SK-N-SH (cell line): ENCODE results near the gene P2RX2. TPM values are rescaled to one million over a fixed set of nuclear protein-coding genes. Genes with fewer than 3 reads are reported as not detected.

ENCODE experiments used
- CTCF ChIA-PET: fragments of 300-600, 350-600 bp; formaldehyde crosslinking; extraction: SDS; loops from one replicate; lab custom pipeline; 2021; lab: Yijun Ruan, JAX
- POLR2A ChIA-PET: fragments of 350-600 bp; sonication (Branson Sonifier 250); formaldehyde crosslinking; extraction: SDS; loops from one replicate; lab custom pipeline; 2020; ENCODE audit warnings: antibody characterized with exemption, inconsistent platforms; lab: Yijun Ruan, JAX
- DNase-seq: peaks from one replicate; pipeline ENCODE4 v3.0.0; 2012
- H2AFZ ChIP-seq: fragments of 200-600 bp; sonication (generic); 2 replicates; pipeline ENCODE4 v1.8.1; 2016; ENCODE audit warnings: antibody characterized with exemption, mild to moderate bottlenecking, low read depth
- H3F3A ChIP-seq: fragments of 200-600 bp; sonication (generic); replicated peaks from 2 replicates; pipeline ENCODE3; 2016; ENCODE audit warnings: antibody characterized with exemption, mild to moderate bottlenecking; ENCODE audit not compliant: insufficient read depth
- H3K27ac ChIP-seq, 2 experiments: fragments of 200-500 bp in 1 of 2; fragments of 200-600 bp in 1 of 2; sonication (Bioruptor generic) in 1 of 2; sonication (generic), shearing (Covaris generic) in 1 of 2; 2 replicates each; pipeline versions ENCODE4 v1.5.1 to v1.6.1; 2014 to 2016; ENCODE audit warnings: low read depth in 2 of 2, inconsistent platforms in 1 of 2, low read length in 1 of 2, mild to moderate bottlenecking in 1 of 2, mixed read lengths in 1 of 2
- H3K27me3 ChIP-seq: fragments of 200-600 bp; sonication (generic), shearing (Covaris generic); 2 replicates; pipeline ENCODE4 v1.6.1; 2016; ENCODE audit warnings: mixed run types; ENCODE audit not compliant: insufficient read depth
- H3K36me3 ChIP-seq, 2 experiments: fragments of 200-500 bp in 1 of 2; fragments of 200-600 bp in 1 of 2; sonication (Bioruptor generic) in 1 of 2; sonication (generic) in 1 of 2; replicated peaks in 1 of 2; 2 replicates each; pipeline versions ENCODE3 to v1.5.1; 2014 to 2016; ENCODE audit warnings: low read length in 1 of 2, mild to moderate bottlenecking in 1 of 2; ENCODE audit not compliant: insufficient read depth in 2 of 2, control insufficient read depth in 1 of 2
- H3K4me1 ChIP-seq, 2 experiments: fragments of 200-500 bp in 1 of 2; fragments of 200-600 bp in 1 of 2; sonication (Bioruptor generic) in 1 of 2; sonication (generic), shearing (Covaris generic) in 1 of 2; 2 replicates each; pipeline versions ENCODE4 v1.5.1 to v1.6.1; 2014 to 2016; ENCODE audit warnings: low read depth in 1 of 2, low read length in 1 of 2, mixed run types in 1 of 2; ENCODE audit not compliant: insufficient read depth in 2 of 2, control insufficient read depth in 1 of 2
- H3K4me2 ChIP-seq: fragments of 200-600 bp; sonication (generic), shearing (Covaris generic); 2 replicates; pipeline ENCODE4 v1.6.1; 2017; ENCODE audit warnings: mixed run types
- H3K4me3 ChIP-seq, 2 experiments: fragments of 200-500 bp in 1 of 2; fragments of 200-600 bp in 1 of 2; sonication (Bioruptor generic) in 1 of 2; sonication (generic), shearing (Covaris generic) in 1 of 2; 2 replicates each; pipeline versions ENCODE4 v1.5.1 to v1.8.1; 2014 to 2016; ENCODE audit warnings: low read depth in 2 of 2, inconsistent platforms in 1 of 2, low read length in 1 of 2, mild to moderate bottlenecking in 1 of 2, mixed read lengths in 1 of 2, moderate library complexity in 1 of 2
- H3K79me2 ChIP-seq: fragments of 200-600 bp; sonication (generic); 2 replicates; pipeline ENCODE4 v1.8.1; 2017; ENCODE audit warnings: mild to moderate bottlenecking; ENCODE audit not compliant: insufficient read depth
- H3K9ac ChIP-seq: fragments of 200-600 bp; sonication (generic); 2 replicates; pipeline ENCODE4 v1.6.1; 2017; ENCODE audit warnings: mixed run types
- H3K9me2 ChIP-seq: fragments of 200-600 bp; sonication (generic); 2 replicates; pipeline ENCODE4 v1.6.1; 2017; ENCODE audit warnings: mixed run types
- H3K9me3 ChIP-seq: fragments of 200-600 bp; sonication (generic); 2 replicates; pipeline ENCODE4 v1.6.1; 2017; ENCODE audit warnings: mixed run types, mild to moderate bottlenecking, moderate library complexity
- H4K20me1 ChIP-seq: fragments of 200-600 bp; sonication (generic); 2 replicates; pipeline ENCODE4 v1.6.1; 2017; ENCODE audit warnings: mild to moderate bottlenecking, mixed run types; ENCODE audit not compliant: insufficient read depth
- ELF1 ChIP-seq: IDR thresholded peaks from 2 replicates; pipeline ENCODE4 v1.4.0; 2012
- EZH2phosphoT487 ChIP-seq: fragments of 200-600 bp; sonication (generic); IDR thresholded peaks from 2 replicates; pipeline ENCODE4 v1.6.1; 2017; ENCODE audit warnings: low read depth, mixed run types, mild to moderate bottlenecking, antibody characterized with exemption, moderate library complexity, borderline replicate concordance
- FOSL2 ChIP-seq: IDR thresholded peaks from 2 replicates; pipeline ENCODE4 v1.4.0; 2012; ENCODE audit warnings: low read depth, mild to moderate bottlenecking, moderate library complexity, borderline replicate concordance
- FOXJ3 ChIP-seq: sonication (generic); formaldehyde crosslinking; IDR thresholded peaks from 2 replicates; pipeline ENCODE4 v1.5.1; 2020; ENCODE audit warnings: mild to moderate bottlenecking, missing genetic modification reagents
- FOXM1 ChIP-seq: IDR thresholded peaks from 2 replicates; pipeline ENCODE4 v1.4.0; 2012; ENCODE audit warnings: low read depth, mild to moderate bottlenecking
- GABPA ChIP-seq: IDR thresholded peaks from 2 replicates; pipeline ENCODE4 v1.4.0; 2012; ENCODE audit warnings: low read depth, mild to moderate bottlenecking
- JUND ChIP-seq: IDR thresholded peaks from 2 replicates; pipeline ENCODE4 v1.4.0; 2012
- NRF1 ChIP-seq: IDR thresholded peaks from 2 replicates; pipeline ENCODE4 v1.6.1; 2012; ENCODE audit warnings: low read depth, mild to moderate bottlenecking, low read length
- POLR2AphosphoS5 ChIP-seq: IDR thresholded peaks from 2 replicates; pipeline ENCODE4 v1.6.1; 2012; ENCODE audit warnings: low read depth, low read length
- RXRA ChIP-seq: IDR thresholded peaks from 2 replicates; pipeline ENCODE4 v1.4.0; 2012; ENCODE audit warnings: low read depth, mild to moderate bottlenecking, borderline replicate concordance
- SIN3A ChIP-seq: IDR thresholded peaks from 2 replicates; pipeline ENCODE4 v1.6.1; 2012; ENCODE audit warnings: low read depth, mild to moderate bottlenecking, low read length, moderate library complexity, borderline replicate concordance
- SMC3 ChIP-seq: IDR thresholded peaks from 2 replicates; pipeline ENCODE4 v1.6.1; 2012; ENCODE audit warnings: low read depth, low read length, improper control_type of control experiment
- TCF12 ChIP-seq: IDR thresholded peaks from 2 replicates; pipeline ENCODE4 v1.4.0; 2012
- TEAD4 ChIP-seq: IDR thresholded peaks from 2 replicates; pipeline ENCODE4 v1.4.0; 2012; ENCODE audit warnings: mild to moderate bottlenecking, borderline replicate concordance; ENCODE audit not compliant: insufficient read depth
- WGBS: methylation state at CpG from one replicate; pipeline ENCODE4 v1.1.6; 2017; ENCODE audit warnings: low lambda C conversion rate; 5-methylcytosine and 5-hydroxymethylcytosine counted together
- polyA plus RNA-seq, 3 experiments: library from polyadenylated mRNA; depleted of rRNA; stranded (reverse); fragments of >200 nt; gene quantifications; 2 replicates each; pipeline ENCODE4 v1.2.3, GENCODE V29; 2012
- TF ChIP-seq, protein P1 (sequence below): IDR thresholded peaks from 2 replicates; pipeline ENCODE4 v1.6.1; 2012; ENCODE audit warnings: mild to moderate bottlenecking, low read depth, low read length, moderate library complexity
- TF ChIP-seq, protein P2 (sequence below): fragments of 200-600 bp; sonication (generic); IDR thresholded peaks from 2 replicates; pipeline ENCODE4 v1.6.1; 2017; ENCODE audit warnings: antibody characterized with exemption, mild to moderate bottlenecking, moderate library complexity
- TF ChIP-seq, protein P3 (sequence below): IDR thresholded peaks from 2 replicates; pipeline ENCODE4; 2012

P2RX2 gene
- polyA plus RNA-seq, 1 of the 3 experiments (the other 2 are of a cell fraction), result 0.03 TPM

DNA sequence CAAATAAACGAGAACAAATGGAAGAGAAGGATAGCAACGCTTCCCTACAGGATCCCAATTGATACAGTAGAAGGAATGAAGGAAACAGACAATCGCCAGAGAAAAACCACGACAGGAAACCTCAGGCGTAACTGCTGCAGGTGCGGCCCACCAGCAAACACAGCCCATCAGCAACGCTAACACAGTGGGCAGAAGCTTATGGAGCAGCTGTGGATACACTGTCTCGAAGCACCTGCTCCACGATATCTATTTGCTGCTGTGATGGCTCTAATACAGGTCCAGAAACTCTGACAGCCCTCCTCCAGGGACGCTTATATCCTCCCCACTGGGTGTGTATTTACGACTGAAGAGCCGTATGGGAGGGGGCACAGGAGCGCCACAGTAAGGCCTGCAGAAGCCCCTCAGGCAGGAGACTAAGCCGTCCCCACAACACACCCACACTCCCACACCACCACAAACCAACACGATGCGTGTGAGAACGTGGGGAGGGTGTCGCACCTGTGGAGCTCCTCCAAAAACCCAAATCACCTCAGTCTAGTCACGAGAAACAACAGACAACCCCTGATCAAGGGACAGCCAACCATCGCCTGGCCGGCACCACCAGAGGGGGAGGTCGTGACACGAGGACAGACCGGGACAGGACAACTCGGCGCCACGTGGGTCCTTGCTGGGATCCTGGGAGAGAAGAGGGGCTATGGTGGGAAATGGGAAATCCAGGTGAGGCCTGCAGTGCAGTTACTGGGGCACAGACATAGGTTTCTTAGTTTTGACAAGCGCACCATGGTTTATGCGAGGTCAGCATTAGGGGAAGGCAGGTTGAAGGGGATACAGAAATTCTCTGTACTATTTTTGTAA, 44.6 kb downstream of the P2RX2 start:
- WGBS, result 96% methylated on average over 27 of the region's 29 CpGs
- Histone ChIP-seq H3K27ac (no peak overlapping the region), H3K9me2 (no peaks in the 10 kb centered on the region), H3F3A (no peaks in the 10 kb centered on the region), H3K36me3 (peaks cover 14 to 69% of the 10 kb centered on the region in 2 experiments), H3K4me1 (no peaks in the 10 kb centered on the region), H3K27me3 (no peaks in the 10 kb centered on the region), H3K9me3 (no peaks in the 10 kb centered on the region), H3K9ac (no peak overlapping the region), H3K4me3 (no peak overlapping the region), H3K79me2 (no peaks in the 10 kb centered on the region), H2AFZ (no peak overlapping the region), H3K4me2 (no peak overlapping the region), H4K20me1 (no peaks in the 10 kb centered on the region)
- POLR2A ChIA-PET, result no interaction called here
- no peak for TF ChIP-seq SMC3
- TF ChIP-seq GABPA, result no peak
- no peak for TF ChIP-seq EZH2phosphoT487
- no peak for TF ChIP-seq RXRA
- no peak for TF ChIP-seq POLR2AphosphoS5
- TF ChIP-seq, protein P1, sequence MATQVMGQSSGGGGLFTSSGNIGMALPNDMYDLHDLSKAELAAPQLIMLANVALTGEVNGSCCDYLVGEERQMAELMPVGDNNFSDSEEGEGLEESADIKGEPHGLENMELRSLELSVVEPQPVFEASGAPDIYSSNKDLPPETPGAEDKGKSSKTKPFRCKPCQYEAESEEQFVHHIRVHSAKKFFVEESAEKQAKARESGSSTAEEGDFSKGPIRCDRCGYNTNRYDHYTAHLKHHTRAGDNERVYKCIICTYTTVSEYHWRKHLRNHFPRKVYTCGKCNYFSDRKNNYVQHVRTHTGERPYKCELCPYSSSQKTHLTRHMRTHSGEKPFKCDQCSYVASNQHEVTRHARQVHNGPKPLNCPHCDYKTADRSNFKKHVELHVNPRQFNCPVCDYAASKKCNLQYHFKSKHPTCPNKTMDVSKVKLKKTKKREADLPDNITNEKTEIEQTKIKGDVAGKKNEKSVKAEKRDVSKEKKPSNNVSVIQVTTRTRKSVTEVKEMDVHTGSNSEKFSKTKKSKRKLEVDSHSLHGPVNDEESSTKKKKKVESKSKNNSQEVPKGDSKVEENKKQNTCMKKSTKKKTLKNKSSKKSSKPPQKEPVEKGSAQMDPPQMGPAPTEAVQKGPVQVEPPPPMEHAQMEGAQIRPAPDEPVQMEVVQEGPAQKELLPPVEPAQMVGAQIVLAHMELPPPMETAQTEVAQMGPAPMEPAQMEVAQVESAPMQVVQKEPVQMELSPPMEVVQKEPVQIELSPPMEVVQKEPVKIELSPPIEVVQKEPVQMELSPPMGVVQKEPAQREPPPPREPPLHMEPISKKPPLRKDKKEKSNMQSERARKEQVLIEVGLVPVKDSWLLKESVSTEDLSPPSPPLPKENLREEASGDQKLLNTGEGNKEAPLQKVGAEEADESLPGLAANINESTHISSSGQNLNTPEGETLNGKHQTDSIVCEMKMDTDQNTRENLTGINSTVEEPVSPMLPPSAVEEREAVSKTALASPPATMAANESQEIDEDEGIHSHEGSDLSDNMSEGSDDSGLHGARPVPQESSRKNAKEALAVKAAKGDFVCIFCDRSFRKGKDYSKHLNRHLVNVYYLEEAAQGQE, result no peak
- no peak for TF ChIP-seq TEAD4
- TF ChIP-seq FOXM1, result no peak
- no peak for DNase-seq
- CTCF ChIA-PET, result interaction anchor here (0.7 to 1.1 kb wide), 3 partner anchors 22 to 166 kb away, joined by 3 read pairs; no protein-coding TSS in a partner anchor

DNA sequence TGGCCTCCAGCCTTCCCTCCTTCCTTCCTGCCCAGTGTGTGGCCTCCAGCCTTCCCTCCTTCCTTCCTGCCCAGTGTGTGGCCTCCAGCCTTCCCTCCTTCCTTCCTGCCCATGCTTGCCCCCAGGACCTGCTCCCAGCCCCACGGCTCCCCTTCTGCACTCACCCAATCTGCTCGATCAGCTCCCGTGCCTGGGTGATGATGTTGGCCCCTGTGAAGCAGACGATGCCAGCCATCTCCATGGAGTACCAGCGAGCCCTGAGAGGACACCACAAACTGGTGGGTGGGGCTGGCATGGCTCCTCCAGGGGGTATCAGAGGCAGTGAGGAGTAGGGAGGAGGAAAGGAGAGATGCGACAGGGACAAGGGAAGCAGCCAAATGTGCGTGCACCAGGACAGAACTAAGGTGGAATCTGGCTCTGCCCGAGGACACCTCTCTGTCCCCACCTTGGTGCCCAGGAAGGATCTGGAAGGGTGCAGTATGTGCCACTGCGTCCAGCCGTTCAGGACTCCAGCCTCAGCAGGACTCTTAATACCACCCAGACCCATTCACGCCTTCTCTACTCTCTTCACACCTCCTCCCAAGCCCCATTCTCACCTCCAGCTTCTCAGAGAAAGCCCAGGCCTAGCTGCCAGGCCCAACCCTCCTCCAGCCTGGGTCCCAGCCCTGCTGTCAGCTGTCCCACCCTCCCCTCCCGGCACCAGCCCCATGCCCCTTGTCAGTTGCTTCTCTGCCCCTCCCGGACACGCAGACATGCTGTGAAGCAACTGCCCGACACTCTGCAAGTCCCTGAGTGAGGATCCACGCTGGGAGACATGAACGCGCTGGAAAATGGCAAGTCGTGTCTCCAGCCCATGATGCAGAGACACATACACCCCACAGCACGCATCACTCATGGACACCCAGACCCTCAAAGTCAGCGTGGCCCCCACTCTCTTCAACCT, 45.9 kb downstream of the P2RX2 start:
- Histone ChIP-seq H3F3A (no peaks in the 10 kb centered on the region), H3K4me3 (no peak overlapping the region), H3K9ac (no peak overlapping the region), H3K27ac (no peak overlapping the region), H3K36me3 (peaks cover 13 to 63% of the 10 kb centered on the region in 2 experiments), H3K9me3 (no peaks in the 10 kb centered on the region), H3K9me2 (no peaks in the 10 kb centered on the region), H3K79me2 (no peaks in the 10 kb centered on the region), H3K4me1 (no peaks in the 10 kb centered on the region), H2AFZ (no peak overlapping the region), H4K20me1 (no peaks in the 10 kb centered on the region), H3K27me3 (no peaks in the 10 kb centered on the region), H3K4me2 (no peak overlapping the region)
- ChIA-PET POLR2A (no interaction called here), CTCF (interaction anchor here (0.7 kb wide), 1 partner anchor 165 kb away, joined by 3 read pairs; no protein-coding TSS in a partner anchor)
- 94% methylated on average over 21 of the region's 21 CpGs for WGBS
- no peak for DNase-seq
- TF ChIP-seq GABPA, result no peak
- no peak for TF ChIP-seq JUND
- TF ChIP-seq EZH2phosphoT487, result no peak
- TF ChIP-seq, protein P2, sequence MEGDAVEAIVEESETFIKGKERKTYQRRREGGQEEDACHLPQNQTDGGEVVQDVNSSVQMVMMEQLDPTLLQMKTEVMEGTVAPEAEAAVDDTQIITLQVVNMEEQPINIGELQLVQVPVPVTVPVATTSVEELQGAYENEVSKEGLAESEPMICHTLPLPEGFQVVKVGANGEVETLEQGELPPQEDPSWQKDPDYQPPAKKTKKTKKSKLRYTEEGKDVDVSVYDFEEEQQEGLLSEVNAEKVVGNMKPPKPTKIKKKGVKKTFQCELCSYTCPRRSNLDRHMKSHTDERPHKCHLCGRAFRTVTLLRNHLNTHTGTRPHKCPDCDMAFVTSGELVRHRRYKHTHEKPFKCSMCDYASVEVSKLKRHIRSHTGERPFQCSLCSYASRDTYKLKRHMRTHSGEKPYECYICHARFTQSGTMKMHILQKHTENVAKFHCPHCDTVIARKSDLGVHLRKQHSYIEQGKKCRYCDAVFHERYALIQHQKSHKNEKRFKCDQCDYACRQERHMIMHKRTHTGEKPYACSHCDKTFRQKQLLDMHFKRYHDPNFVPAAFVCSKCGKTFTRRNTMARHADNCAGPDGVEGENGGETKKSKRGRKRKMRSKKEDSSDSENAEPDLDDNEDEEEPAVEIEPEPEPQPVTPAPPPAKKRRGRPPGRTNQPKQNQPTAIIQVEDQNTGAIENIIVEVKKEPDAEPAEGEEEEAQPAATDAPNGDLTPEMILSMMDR, result no peak
- TF ChIP-seq NRF1, result no peak
- no peak for TF ChIP-seq POLR2AphosphoS5
- TF ChIP-seq FOSL2, result no peak
- TF ChIP-seq TCF12, result no peak
- TF ChIP-seq, protein P3, sequence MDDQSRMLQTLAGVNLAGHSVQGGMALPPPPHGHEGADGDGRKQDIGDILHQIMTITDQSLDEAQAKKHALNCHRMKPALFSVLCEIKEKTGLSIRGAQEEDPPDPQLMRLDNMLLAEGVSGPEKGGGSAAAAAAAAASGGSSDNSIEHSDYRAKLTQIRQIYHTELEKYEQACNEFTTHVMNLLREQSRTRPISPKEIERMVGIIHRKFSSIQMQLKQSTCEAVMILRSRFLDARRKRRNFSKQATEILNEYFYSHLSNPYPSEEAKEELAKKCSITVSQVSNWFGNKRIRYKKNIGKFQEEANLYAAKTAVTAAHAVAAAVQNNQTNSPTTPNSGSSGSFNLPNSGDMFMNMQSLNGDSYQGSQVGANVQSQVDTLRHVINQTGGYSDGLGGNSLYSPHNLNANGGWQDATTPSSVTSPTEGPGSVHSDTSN, result no peak
- TF ChIP-seq FOXJ3, result no peak
- no peak for TF ChIP-seq ELF1
- no peak for TF ChIP-seq SIN3A
